Ovary (tissue), 3 donors: ENCODE measurements around the gene CHTOP.

Experiments
- POLR2A ChIP-seq: fragments of 450-650 bp; IDR thresholded peaks from one replicate; pipeline ENCODE4 v1.6.1; 2017; ENCODE audit warnings: antibody characterized with exemption, mild to moderate bottlenecking, moderate library complexity
- TF ChIP-seq, protein P1 (sequence below), 3 donors: fragments of 450-650 bp in 2 of 3; fragments of 200-600 bp in 1 of 3; IDR thresholded peaks; one replicate each; pipeline versions ENCODE4 v1.5.1 to v1.8.0; 2016 to 2022; ENCODE audit warnings: antibody characterized with exemption in 3 of 3, mild to moderate bottlenecking in 1 of 3
- donor health status: DM: no; HTN: no; CAD: no.

DNA sequence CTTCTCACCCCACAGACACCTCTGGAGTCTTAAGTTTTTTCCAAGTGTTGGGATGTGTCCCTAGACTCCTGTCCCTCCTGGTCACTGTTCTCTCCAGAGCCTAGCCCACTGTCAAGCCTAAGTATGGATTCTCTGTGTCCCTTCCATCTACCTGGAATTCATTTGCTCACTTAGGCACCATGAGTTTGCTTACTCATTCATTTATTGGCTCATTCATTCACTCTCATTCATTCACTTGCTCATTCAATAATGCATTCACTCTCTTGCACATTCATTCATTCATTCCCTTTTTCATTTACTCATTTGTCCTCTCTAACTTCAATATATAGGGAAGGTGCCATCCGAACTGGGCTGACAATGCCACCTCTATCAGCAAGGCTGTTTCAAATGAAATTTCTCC, 22.5 kb upstream of the CHTOP start:
- no peak for TF ChIP-seq POLR2A
- TF ChIP-seq, protein P1, sequence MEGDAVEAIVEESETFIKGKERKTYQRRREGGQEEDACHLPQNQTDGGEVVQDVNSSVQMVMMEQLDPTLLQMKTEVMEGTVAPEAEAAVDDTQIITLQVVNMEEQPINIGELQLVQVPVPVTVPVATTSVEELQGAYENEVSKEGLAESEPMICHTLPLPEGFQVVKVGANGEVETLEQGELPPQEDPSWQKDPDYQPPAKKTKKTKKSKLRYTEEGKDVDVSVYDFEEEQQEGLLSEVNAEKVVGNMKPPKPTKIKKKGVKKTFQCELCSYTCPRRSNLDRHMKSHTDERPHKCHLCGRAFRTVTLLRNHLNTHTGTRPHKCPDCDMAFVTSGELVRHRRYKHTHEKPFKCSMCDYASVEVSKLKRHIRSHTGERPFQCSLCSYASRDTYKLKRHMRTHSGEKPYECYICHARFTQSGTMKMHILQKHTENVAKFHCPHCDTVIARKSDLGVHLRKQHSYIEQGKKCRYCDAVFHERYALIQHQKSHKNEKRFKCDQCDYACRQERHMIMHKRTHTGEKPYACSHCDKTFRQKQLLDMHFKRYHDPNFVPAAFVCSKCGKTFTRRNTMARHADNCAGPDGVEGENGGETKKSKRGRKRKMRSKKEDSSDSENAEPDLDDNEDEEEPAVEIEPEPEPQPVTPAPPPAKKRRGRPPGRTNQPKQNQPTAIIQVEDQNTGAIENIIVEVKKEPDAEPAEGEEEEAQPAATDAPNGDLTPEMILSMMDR (IDR thresholded peaks at IDR 0.05) = no peak
